SIG-M5 treated with dmso at 0.1 percent for 504 hours (cell line): ENCODE results near the gene LSP1.
"Not testable (repeated sequence)": the region's sequence is repeated elsewhere in the genome, so short reads cannot be mapped to it uniquely, and the experiment has no call there.

Source experiments
- DNase-seq: peaks from one replicate; lab custom pipeline; 2025; ENCODE audit not compliant: unreplicated experiment; lab: John Stamatoyannopoulos, UW

LSP1 gene

GRCh38 chr11:1937616-1938342 lies 84.9 kb downstream of the LSP1 start:
- no peak for DNase-seq

GRCh38 chr11:1938343-1939005 lies 85.6 kb downstream of the LSP1 start:
- no peak for DNase-seq

GRCh38 chr11:1939006-1939625 lies 86.2 kb downstream of the LSP1 start:
- DNase-seq: no peak

- DNase-seq: not testable (repeated sequence)
Observed at GRCh38 chr11:1939788-1940187, 86.9 kb downstream of the LSP1 start.
